Measurements from ENCODE around the gene PPP1R37. TPM values are rescaled to one million over a fixed set of nuclear protein-coding genes. Genes with fewer than 3 reads are reported as not detected.

Gene PPP1R37
- polyA plus RNA-seq, 1 donor, result 22.1 TPM

DNA sequence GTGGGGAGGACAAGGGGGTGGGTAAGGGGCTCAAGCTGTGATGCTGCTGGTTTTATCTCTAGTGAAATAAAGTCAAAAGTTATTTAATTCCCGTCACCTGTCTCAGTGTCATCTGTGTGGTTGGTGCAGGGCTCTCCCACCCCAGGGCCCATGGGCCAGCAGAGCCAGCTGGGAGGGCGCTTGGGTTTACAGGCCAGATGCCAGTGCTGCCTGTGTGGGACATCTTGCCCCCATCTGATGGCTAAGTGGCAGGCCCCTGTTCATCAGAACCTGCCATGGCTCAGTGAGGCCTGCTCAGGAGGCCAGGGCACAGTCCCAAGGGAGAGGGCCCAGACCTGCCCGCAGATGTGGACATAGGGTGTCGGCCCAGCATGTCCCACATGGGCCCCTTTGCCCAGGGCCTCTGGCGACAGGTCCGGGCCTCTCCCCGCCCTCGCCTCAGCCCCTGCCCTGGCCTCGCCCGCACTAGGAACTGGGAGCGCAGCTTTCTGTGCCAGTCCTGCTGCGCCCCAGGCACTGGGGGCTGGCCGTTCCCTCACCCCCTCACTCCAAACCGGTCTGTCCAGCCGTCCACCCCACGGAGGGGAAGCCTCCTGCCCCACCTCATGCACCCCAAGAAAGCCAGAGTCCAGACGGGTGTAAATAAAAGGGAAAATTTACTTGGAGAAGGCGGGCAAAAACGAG, 22.0 kb upstream of the PPP1R37 start:
- DNase-seq (ENCODE audit: low read depth), result no peak

DNA sequence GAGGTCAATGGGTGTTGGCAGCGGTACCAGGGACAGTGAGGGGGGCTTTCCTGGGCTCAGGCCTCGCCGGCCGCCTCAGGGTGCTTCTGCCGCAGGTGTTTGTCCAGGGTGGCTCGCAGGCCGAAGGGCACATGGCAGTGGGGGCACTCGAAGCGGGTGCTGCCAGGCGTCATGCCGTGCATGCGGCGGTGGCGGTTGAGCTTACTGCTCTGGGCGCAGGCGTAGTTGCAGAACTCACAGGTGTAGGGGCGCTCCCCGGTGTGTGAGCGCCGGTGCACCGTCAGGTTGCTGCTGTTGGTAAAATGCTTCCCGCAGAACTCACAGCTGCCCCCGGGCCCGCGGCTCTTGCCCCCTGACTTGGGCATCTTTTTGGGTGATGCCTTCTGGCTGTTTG, 21.4 kb upstream of the PPP1R37 start:
- no peak for DNase-seq (ENCODE audit: low read depth)

DNA sequence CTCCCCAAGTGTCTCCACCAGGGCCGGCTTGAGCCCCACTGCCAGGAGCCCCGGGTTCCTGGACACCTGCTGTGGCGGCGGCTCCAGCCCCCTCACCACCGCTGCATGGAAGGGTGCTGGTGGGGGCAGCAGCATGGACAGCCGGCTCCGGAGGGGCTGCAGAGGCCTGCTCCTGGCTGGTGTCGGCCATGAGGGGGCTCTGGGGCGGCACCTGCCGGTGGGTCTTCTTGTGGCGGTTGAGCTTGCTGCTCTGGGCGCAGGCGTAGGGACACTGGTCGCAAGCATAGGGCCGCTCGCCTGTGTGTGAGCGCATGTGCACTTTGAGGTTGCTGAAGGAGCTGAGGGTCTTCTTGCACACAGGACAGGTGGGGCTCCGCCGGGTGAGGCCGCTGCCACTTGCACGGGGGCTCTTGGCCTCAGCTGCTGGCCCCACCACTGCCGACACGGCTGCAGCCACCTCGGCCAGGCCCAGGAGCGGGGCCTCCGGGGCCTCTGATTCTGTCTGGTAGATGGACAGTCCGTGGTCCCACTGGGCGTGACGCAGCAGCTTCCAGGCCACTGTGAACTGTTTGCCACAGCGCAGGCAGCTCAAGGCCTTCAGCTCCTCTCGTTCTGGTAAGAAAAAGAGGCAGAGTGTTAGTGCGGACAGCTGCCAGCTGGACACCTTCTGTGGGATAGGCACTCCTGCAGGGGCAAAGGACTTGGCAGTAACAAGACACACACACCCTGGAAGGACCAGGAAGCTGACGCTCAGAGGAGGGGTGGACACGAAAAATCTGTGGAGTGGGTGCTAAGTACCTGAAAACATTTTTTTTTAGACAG, 20.8 kb upstream of the PPP1R37 start:
- no peak for DNase-seq (ENCODE audit: low read depth)

DNA sequence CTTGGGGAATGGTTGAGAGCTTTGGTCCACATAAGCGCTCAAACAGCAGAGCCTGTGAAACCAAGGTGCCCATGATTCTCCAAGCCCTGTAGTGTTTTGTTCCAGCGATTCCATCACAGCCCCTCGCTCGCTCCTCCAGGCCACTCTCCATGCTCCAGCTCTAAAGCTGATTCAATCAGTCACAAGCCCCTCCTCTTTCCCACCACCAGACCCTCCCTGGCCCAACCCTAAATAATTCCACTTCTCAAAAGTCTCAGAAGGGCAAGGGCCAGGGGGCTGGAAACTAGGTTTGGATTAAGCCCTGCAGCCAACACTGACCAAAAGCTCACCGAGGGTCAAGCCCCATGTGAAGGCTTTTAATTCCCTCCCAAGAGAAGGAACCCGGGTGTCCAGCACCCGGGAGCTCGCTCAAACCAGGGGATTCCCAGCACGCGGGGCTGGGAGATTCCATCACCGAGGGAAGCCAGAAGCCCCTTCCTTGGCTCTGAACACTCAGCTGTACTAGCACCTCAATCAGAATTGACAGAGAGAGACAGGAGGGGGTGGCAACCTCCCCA, 18.2 kb upstream of the PPP1R37 start:
- DNase-seq (ENCODE audit: low read depth), result no peak

DNA sequence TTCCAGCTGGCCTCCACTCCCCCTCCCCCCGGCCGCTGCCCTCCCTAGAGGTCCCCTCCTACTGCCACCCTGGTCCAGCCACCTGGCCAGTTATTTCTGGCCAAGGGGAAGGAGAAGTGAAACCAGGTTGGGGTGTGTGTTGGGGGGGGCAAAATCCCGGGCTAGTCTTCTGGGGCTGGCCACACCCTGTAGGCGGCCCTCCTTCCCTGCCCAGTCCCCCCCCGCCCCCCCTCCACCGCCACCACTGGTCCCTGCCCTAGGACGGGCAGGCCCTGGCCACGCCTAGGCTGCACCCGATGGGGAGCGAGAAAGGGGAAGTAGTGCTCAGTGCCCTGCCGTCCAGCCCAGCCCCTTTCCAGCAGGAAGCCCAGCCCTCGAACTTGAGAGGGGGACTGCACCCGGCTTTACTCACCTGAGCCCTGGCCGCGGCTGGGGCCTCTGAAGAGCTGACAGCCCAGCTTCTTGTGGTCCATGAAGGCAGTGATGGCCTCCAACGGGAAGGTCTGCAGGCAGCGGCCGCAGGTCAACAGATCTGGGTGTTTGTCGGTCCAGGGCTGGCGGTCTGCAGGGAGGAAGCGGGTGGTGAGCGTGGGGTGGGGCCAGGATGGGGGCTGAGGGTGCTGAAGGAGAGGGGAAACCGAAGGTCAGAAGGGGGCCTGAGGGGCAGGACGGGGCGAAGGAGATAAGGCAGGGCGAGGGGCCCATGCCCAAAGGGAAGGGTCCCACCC, 17.5 kb upstream of the PPP1R37 start:
- DNase-seq (ENCODE audit: low read depth), result no peak

DNA sequence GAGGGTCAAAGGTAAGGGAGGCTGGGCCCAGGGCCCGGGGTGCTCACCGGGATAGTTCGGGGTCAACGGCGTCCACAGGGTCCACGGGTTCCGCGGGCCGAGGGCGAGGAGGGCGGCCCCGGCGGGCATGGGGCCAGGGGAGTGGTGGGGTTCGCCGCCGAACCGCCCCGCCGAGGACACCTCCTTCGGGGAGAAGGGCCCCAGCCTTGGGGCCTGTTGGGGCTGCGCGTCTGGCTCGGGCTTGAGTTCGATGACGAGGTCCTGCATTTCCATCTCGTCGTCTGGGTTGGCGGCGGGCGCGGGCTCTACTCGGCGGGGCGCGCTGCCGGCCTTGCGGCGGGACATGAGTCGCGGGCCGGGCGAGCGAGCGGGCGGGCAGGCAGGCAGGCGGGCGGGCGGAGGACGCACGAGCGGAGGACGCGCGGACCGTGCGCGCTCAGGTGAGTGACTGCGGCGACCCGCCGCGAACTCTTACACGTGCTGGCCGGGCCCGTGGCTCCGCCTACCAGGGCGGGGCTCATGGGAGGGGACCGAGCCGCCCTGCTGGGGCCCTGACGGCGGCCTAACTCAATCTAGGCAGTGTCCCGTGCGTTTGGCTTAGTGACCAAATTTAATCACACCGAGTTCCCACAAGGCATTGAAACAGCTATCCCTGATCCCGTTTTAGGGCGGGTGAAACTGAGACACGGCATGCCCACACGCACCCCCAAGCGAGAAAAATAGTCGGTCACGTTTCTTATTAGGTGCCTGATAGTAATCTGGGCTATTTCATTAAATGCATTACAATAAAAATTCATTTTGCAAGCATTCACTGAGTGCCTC, 16.7 kb upstream of the PPP1R37 start, which contains the start of gene ZNF296:
Gene ZNF296, minus strand, starts transcription at position 450 of the 822 bp plus-strand sequence. Its CDS starts 105 bp downstream, at position 345.
- no peak for DNase-seq (ENCODE audit: low read depth)

DNA sequence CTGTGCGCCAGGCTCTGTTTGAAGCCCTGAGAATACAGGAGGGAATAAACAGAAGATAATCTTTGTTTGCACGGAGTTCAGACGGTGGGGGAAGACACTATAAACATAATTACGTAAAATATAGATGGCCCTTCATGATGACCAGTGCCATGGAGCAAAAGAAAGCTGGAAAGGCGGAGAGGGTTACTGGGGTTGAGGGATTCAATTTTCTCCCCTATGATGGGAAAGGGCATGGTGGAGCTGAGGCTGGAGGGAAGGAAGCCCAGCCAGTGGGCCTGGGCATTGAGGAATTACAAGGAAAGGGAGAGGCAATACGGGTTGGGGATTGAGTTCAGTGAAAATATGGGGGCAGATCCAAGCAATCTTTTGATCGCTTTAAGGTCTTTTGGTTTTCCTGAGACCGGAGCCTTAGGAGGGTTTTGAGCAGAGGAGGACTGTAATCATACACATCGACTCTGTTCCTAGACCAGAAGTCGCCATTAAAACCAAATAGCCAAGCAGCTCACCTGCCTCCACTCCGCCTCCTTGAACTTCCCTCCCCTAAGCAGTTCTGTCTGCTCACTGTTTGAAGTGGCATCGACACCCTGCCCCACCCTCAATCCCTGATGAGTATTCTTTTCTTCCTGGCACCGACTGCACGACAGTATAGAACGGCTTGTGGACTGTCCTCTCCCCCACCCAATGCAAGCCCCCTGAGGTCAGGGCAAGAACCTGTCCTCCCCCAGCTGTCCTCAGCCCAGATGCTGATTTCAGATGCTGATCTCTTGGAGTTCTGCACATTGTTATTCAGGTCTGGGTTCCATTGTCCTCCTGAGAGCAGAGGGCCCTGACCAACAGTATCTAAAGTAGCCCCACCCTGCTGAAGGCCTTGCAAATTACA, 15.9 kb upstream of the PPP1R37 start:
- DNase-seq (ENCODE audit: low read depth), result no peak

DNA sequence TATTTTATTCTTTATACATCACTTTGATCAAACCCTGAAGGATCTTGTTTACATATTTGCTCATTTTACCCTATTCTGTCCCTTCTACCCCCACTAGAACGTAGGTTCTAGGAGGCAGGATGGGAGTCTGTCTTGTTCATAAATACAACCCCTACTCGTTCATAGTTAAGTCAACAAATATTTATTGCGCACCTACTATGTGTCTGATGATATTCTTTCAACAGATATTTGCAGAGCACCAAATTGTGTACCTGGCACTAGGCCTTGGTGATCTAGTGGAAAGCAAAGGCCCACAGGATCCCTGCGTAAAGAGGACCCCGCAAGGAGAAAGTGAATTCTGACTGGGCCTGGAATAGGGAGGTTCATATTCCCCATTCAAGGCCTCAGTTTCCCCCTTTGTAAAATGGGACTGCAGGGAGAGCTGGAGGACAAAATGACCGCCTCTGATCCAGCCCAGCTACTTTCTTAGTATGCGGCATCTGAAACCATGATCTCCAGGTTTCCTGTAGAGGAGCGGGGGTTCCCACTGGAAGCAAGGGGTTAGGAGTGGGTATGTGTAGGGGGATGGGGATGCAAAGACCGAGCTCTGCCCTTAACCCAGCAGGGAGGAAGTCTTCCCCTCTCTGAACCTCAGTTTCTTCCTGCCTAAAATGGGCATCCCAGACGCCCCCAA, 14.5 kb upstream of the PPP1R37 start:
- no peak for DNase-seq (ENCODE audit: low read depth)

DNA sequence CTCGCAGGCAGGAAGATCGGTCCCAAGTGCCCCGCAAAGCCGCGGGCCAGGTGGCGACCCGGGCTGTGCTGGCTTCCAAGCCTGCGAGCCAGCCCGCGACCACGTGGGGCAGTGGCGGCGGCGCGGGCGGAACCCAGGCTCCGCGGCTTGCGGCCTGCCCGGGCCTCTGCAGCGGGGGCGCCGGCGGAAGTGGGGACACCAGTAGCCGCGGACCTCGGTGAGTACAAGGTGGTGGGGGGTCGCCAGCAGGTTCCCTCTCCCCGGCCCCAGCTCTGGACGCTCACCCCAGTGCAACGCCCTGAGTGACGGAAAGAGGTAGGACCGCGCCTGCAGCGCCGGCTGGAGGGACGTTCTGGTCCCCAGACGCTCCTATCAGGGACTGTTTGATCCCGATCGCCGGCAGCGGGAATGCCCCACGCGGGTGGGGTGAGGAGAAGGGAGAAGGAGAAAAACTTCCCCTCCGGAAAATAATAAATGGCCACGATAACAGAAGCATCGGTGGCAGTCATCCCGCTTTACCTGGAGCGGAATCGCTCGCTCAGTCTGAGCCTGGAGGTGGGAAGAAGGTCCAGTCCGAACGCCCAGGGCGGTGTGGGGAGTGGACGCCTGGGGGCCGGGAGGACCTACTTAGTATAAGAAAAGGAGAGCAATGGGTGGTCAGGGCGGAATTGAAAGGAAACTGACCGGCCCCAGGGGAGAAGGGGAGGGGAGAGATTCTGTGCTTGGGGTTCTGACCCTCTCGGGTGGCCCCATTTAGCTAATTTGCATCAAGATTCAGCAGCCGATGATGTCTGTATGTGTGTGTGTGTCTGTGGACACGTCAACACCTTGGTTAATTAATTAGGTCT, 13.7 kb upstream of the PPP1R37 start, which contains the start of gene GEMIN7:
Gene GEMIN7, plus strand, starts transcription at position 198 of the 848 bp plus-strand sequence. CDS start 10,855 bp downstream, outside the sequence.
- no peak for DNase-seq (ENCODE audit: low read depth)

DNA sequence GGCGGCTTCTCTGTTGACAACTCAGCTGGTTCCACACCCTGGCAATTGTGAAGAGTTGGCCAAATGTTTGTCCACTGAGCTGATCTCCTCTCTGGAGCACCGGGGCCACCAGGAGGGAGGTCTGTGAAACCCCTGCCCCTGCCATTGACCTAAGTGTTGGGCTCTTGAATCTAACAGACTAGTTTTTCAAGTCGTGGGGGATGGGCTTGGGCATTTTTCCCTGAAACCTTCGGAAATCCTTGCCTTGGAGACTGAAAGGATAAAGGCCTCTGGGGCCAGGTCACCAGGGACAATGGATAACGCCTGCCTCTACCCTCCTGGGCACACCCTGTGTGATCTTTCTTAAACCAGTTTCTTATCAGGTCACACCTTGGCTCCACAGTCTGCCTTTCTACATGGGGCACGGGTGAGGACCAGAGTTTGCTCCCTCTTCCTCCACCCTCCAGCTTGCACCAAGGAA, 13.0 kb upstream of the PPP1R37 start:
- no peak for DNase-seq (ENCODE audit: low read depth)

DNA sequence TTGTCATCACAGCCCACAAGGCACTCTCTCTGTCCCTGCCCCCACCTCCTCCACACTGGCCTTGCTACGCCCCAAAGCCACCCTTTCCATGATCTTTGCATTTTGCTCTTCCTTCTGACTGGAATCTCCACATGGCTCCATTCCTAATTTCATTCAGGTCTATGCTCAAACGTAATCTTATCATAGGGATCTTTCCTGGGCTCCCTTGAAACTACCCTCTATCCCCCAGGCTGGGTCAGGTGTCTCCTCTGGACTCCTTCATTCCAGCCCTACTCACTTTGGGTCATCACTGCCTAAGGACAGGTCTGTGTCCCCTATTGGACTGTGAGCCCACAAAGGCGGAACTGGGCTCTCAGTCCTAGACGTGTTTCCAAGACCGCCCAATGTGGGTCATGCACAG, 10.8 kb upstream of the PPP1R37 start:
- DNase-seq (ENCODE audit: low read depth), result no peak

DNA sequence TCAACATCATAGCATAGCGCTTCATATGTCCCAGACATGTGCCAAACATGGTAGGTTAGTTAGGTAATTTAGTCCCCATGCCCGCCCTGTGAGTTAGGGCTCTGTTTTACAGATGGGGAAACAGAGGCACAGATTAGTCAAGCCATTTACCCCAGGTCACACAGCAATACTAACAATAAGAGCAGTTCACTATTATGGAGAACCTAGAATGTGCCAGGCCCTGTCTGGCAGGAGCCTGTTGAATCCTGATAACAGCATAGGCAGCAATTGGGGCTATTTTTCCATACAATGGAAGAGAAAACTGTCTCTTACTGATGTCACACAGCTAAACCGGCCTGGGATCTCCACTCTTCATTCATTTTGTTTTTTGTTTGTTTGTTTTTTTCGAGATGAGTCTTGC, 6.5 kb upstream of the PPP1R37 start:
- DNase-seq (ENCODE audit: low read depth), result no peak

DNA sequence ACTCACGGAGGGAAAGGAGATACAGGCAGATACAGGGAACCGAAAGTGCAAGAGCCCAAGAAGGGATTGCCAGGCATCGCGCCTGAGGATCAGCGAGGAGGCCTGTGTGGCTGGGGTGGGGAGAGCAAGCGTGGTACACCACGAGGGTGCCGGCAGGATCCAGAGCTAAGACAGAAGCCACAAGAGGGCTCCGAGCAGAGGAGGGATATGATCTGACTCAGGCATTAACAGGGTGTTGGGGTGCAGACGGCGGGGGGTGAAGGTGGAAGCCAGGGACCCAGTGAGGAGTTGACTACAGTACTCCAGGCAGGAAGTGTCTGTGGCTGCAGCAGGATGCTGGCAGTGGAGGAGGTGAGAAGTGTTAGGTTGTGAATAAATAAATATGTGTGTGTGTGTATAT, 5.4 kb upstream of the PPP1R37 start:
- DNase-seq (ENCODE audit: low read depth), result no peak

DNA sequence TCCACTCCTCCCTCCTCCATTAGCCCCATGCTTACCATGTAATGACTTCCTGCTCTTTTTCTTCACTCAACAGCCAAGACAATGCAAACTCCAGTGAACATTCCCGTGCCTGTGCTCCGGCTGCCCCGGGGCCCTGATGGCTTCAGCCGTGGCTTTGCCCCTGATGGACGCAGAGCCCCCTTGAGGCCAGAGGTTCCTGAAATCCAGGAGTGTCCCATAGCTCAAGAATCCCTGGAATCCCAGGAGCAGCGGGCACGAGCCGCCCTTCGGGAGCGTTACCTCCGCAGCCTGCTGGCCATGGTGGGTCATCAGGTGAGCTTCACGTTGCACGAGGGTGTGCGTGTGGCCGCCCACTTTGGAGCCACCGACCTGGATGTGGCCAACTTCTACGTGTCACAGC, 2.9 kb upstream of the PPP1R37 start:
- DNase-seq (ENCODE audit: low read depth), result no peak

DNA sequence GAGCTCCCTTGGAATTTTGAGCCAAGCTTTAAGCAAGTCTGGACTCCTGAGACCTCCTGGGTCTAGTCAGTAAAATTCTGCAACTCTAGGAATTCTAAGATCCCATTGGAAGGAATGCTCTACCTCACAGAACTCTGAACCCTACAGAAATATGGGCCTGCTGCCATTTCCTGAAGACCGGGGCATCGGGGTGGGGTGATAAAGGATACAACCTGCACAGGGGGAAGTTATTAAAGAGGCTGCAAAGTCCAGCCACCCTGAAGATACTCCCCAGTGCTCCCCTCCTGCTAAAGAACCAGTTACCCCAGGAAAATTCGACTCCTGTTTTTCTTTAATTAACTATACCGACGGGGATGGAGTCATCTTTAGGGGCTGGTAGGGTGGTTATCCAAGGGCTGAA, 2.4 kb upstream of the PPP1R37 start:
- DNase-seq (ENCODE audit: low read depth), result no peak

DNA sequence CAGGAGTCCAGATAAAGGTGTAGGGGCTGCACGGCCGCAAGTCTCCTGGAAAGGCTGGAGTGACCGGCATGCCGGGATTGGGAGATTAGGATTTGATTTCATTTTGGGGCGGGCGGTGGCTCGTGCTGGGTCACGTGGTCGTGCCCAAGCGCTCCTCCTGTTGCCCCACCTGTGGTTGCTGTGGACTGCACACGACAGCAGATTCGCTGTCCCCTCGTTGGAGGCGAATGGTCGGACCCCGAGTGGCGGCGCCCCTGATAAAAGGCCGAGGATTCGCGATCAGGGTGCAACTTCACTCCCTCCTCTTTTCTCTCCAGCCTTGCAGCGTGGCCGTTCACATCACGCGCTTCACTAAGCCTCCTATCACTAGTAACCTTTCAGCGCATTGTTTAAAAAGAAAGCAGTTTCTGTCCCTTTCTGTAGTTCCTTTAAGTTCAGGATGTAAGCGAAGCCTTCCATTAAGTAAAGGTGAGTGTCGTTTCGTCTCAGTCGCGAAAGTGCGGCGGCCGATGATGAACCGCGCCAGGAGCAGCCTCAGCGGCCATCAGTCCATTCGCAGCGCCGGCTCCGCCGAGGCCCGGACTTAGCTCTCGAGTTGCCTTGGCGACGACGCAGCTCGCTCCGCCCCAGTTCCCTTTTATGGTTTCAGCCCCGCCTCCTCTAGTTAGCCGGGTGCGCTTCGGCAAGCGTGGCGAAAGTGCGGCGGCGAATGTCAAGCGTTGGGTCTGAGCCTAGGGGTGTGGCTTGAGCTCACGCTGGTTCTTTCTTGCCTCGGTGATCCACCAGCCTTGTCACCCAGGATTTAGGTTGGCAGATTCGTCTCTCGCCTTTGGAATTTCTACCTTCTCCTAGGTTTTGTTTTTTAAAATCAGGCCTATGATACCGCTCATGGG, 1.7 kb upstream of the PPP1R37 start:
- peak; percentile 97 for DNase-seq (ENCODE audit: low read depth)

DNA sequence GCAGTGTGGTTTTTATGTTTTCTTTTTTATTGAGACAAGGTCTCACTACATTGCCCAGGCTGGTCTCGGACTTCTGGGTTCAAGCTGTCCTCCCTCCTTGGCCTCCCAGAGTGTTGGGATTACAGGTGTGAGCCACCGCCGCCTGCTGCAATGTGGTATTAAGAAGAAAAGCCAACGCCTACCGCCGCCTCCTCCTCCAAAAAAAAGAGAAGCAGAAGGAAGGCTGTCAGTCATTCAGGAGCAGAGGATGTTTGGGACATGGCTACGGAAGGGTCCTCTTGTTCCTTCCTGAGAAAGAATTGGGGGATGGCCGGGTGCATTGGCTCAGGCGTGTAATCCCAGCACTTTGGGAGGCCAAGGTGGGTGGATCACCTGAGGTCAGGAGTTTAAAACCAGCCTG, 1.2 kb downstream of the PPP1R37 start:
- no peak for DNase-seq (ENCODE audit: low read depth)
